GM12872 (cell line): Measurements from ENCODE around the gene SLC6A16.

Experiments used
- CTCF ChIP-seq: IDR thresholded peaks from 3 replicates; pipeline ENCODE4 v1.5.1; 2011; ENCODE audit warnings: low read depth, mild to moderate bottlenecking, low read length, moderate library complexity; ENCODE audit not compliant: insufficient read depth

The SLC6A16 gene

DNA sequence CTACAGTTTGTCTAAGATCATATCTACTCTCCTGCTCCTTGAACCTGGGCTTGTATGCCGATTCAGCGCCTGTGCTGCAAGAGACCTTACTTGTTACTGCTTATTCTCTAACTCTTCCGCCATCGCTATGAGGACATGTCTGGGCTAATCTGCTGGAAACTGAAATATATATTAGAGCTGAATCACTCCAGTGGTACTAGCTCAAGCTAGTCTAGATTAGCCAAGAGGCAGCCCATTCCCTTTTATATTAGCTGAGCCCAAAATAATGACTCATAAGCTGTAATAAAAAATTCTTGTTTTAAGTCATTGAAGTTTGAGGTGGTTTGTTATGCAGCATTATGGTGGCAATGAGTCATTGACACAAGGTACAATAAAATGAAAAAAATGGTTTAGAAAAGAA lies 52.8 kb downstream of the SLC6A16 start:
- no peak for TF ChIP-seq CTCF

GRCh38 chr19:49271080-49271753 lies 53.8 kb downstream of the SLC6A16 start:
- no peak for TF ChIP-seq CTCF

- TF ChIP-seq CTCF = peak; percentile 68
Measured at GRCh38 chr19:49266409-49266808, 58.6 kb downstream of the SLC6A16 start.

- no peak for TF ChIP-seq CTCF
Measured at GRCh38 chr19:49264258-49264657, 60.7 kb downstream of the SLC6A16 start.

GRCh38 chr19:49261602-49262001 lies 63.4 kb downstream of the SLC6A16 start:
- TF ChIP-seq CTCF = no peak

DNA sequence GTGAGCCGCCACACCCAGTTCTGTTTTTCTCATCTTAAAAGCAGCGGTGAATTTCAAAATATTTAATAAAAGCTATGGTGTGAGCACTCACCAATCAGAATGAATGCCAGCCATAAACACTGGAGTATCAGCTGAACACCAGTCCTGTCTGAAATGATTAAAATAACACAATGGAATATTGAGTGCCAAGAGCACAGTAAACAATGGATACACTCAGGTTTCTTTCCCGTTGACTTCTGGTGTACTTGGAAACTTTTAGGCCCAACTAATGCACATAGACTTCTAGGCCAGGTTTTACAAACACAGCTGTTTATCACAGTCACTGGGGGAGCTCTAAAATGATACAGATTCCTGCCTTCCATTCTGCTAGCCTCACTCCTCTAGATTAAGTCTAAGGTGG lies 68.3 kb downstream of the SLC6A16 start:
- no peak for TF ChIP-seq CTCF

GRCh38 chr19:49255674-49256073 lies 69.3 kb downstream of the SLC6A16 start:
- no peak for TF ChIP-seq CTCF
